HEK293T (cell line): Measurements from ENCODE around the gene AMY2B.
"Not testable (repeated sequence)": the region's sequence is repeated elsewhere in the genome, so short reads cannot be mapped to it uniquely, and the experiment has no call there.

Experiments used
- CTCF ChIA-PET: fragments of 350-600 bp; formaldehyde crosslinking; extraction: SDS; loops from one replicate; lab custom pipeline; 2021; ENCODE audit warnings: antibody characterized with exemption, inconsistent platforms; lab: Yijun Ruan, JAX
- POLR2A ChIA-PET: fragments of 350-600 bp; formaldehyde crosslinking; extraction: SDS; loops from one replicate; lab custom pipeline; 2020; ENCODE audit warnings: antibody characterized with exemption, inconsistent platforms; lab: Yijun Ruan, JAX
- DNase-seq: peaks from one replicate; pipeline ENCODE4 v3.0.0; 2012; ENCODE audit warnings: mixed read lengths; ENCODE audit errors: extremely low spot score
- ARNT ChIP-seq: fragments of 450-650 bp; IDR thresholded peaks from 2 replicates; pipeline ENCODE4 v1.6.1; 2017; ENCODE audit warnings: mild to moderate bottlenecking
- BHLHE40 ChIP-seq: fragments of 450-650 bp; IDR thresholded peaks from 2 replicates; pipeline ENCODE4 v1.6.1; 2016; ENCODE audit warnings: mild to moderate bottlenecking, moderate library complexity, borderline replicate concordance
- CTBP1 ChIP-seq: fragments of 450-650 bp; IDR thresholded peaks from 2 replicates; pipeline ENCODE4 v1.6.1; 2016; ENCODE audit warnings: borderline replicate concordance
- ELF4 ChIP-seq: fragments of 450-650 bp; IDR thresholded peaks from 2 replicates; pipeline ENCODE4 v1.6.1; 2017; ENCODE audit warnings: antibody characterized with exemption
- FOXK2 ChIP-seq: fragments of 450-650 bp; IDR thresholded peaks from 2 replicates; pipeline ENCODE4 v1.6.1; 2016; ENCODE audit warnings: mild to moderate bottlenecking
- FOXM1 ChIP-seq: fragments of 450-650 bp; IDR thresholded peaks from 2 replicates; pipeline ENCODE4 v1.6.1; 2017; ENCODE audit warnings: mild to moderate bottlenecking, borderline replicate concordance
- L3MBTL2 ChIP-seq: fragments of 450-650 bp; conservative IDR thresholded peaks from 2 replicates; pipeline ENCODE4 v1.6.1; 2016; ENCODE audit warnings: mild to moderate bottlenecking
- LEF1 ChIP-seq: fragments of 450-650 bp; IDR thresholded peaks from 2 replicates; pipeline ENCODE4 v1.6.1; 2017; ENCODE audit warnings: mild to moderate bottlenecking, borderline replicate concordance
- NFRKB ChIP-seq: fragments of 450-650 bp; IDR thresholded peaks from 2 replicates; pipeline ENCODE4 v1.6.1; 2016; ENCODE audit warnings: mild to moderate bottlenecking, moderate library complexity
- SUZ12 ChIP-seq: fragments of 450-650 bp; IDR thresholded peaks from 2 replicates; pipeline ENCODE4 v1.6.1; 2016; ENCODE audit warnings: mild to moderate bottlenecking
- TARDBP ChIP-seq: fragments of 450-650 bp; IDR thresholded peaks from 2 replicates; pipeline ENCODE4 v1.6.1; 2016
- ZNF384 ChIP-seq: fragments of 450-650 bp; IDR thresholded peaks from 2 replicates; pipeline ENCODE4 v1.6.1; 2016
- TF ChIP-seq, protein P1 (sequence below): fragments of 450-650 bp; IDR thresholded peaks from 2 replicates; pipeline ENCODE4 v1.6.1; 2016

Gene AMY2B

DNA sequence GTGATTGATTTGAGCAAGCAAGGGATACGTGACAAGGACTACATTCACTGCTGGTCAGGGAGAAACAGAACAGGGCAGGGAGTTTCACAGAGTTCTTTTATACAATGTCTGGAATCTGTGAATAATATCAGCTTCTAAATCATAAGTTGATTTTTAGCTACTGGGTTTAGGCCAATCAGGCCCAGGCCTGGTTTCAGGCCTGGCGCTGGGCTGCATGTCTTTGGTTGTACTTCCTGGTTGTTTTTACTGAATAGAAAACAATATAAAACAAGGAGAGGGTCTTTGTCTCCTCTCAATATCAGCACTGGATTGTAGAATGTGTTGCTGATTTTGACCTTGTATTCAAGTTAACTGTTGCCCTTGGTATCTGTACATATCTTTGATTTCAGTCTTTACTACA lies 45.0 kb downstream of the AMY2B start:
- DNase-seq: no peak
- ChIA-PET CTCF (interaction anchor here (0.6 kb wide), 1 partner anchor 844 kb away, joined by 3 read pairs; no protein-coding TSS in a partner anchor), POLR2A (no interaction called here)
- no peak for TF ChIP-seq FOXM1
- no peak for TF ChIP-seq L3MBTL2
- no peak for TF ChIP-seq BHLHE40
- TF ChIP-seq SUZ12: no peak
- TF ChIP-seq CTBP1: no peak
- no peak for TF ChIP-seq ELF4
- TF ChIP-seq, protein P1, sequence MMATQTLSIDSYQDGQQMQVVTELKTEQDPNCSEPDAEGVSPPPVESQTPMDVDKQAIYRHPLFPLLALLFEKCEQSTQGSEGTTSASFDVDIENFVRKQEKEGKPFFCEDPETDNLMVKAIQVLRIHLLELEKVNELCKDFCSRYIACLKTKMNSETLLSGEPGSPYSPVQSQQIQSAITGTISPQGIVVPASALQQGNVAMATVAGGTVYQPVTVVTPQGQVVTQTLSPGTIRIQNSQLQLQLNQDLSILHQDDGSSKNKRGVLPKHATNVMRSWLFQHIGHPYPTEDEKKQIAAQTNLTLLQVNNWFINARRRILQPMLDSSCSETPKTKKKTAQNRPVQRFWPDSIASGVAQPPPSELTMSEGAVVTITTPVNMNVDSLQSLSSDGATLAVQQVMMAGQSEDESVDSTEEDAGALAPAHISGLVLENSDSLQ: no peak
- TF ChIP-seq LEF1: no peak
- no peak for TF ChIP-seq ARNT
- TF ChIP-seq TARDBP: no peak
- TF ChIP-seq ZNF384: no peak
- no peak for TF ChIP-seq NFRKB
- TF ChIP-seq FOXK2: no peak

DNA sequence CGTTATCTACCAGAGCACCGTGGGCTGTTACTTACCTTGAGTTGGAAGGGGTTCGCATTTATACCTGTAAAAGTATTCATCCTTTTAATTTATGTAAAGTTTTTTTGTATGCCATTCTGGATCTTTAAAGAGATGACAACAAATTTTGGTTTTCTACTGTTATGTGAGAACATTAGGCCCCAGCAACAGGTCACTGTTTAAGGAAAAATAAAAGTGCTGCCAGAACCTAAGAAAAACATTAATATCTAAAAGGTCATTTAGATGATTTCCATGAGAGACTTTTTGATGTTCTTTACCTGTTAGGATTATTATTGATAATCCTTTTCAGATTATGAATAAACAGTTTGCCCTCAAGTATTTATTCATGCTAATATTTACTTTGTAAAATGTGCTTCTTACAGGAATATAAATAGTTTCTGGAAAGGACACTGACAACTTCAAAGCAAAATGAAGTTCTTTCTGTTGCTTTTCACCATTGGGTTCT lies 45.6 kb downstream of the AMY2B start, which contains the start of gene AMY2A:
Gene AMY2A, plus strand, starts transcription at position 434 of the 484 bp plus-strand sequence. Its CDS starts 14 bp downstream, at position 448.
- POLR2A ChIA-PET, CTCF ChIA-PET, DNase-seq: not testable (repeated sequence)

DNA sequence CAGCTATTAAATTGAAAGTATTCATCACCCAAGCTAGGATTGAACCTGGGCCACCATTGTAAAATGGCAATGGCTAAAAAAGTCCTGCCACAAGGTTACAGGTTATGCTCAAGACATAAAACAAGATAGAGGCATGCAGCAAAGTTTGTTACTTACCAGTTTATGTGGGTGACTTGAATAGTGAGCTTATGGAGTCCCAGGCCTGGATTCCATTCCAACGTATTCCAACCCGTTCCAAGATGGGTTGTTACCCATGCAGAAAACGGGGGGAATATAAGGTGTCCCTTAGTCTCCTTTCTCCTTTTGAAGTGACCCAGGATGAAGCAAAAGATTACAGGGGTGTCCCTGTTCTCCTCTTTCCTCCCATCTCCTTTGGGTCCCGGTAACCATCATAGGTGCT lies 56.0 kb downstream of the AMY2B start:
- CTCF ChIA-PET, POLR2A ChIA-PET: not testable (repeated sequence)

More for the DNA sequence above, 56.0 kb downstream of the AMY2B start:
- DNase-seq: not testable (repeated sequence)
